ENCODE measurements around the gene CCL2.

GRCh38 chr17:34246881-34247280, 8.2 kb upstream of the CCL2 start:
- TF ChIP-seq CTCF (IDR thresholded peaks at IDR 0.05) (no peak), POLR2A (IDR thresholded peaks at IDR 0.05) (no peak)

Measured in Peyer's patch (tissue), 4 donors.